NCI-H1105 treated with DMSO at 0.1 percent for 48 hours (cell line): ENCODE measurements around the gene SELENOM.
"Not testable (repeated sequence)": the region's sequence is repeated elsewhere in the genome, so short reads cannot be mapped to it uniquely, and the experiment has no call there.

Experiments used
- DNase-seq: peaks from one replicate; lab custom pipeline; 2025; lab: John Stamatoyannopoulos, UW

The SELENOM gene

GRCh38 chr22:31078389-31078788 lies 29.0 kb downstream of the SELENOM start:
- not testable (repeated sequence) for DNase-seq

GRCh38 chr22:31077681-31078080 lies 29.7 kb downstream of the SELENOM start:
- DNase-seq = no peak

GRCh38 chr22:31075961-31076360 lies 31.4 kb downstream of the SELENOM start:
- no peak for DNase-seq

GRCh38 chr22:31073545-31074145 lies 33.7 kb downstream of the SELENOM start:
- not testable (repeated sequence) for DNase-seq

- DNase-seq = not testable (repeated sequence)
Observed at GRCh38 chr22:31073125-31073524, 34.2 kb downstream of the SELENOM start.

- DNase-seq = not testable (repeated sequence)
Observed at GRCh38 chr22:31069691-31070314, 37.6 kb downstream of the SELENOM start.

- no peak for DNase-seq
Observed at GRCh38 chr22:31068970-31069369, 38.4 kb downstream of the SELENOM start.

GRCh38 chr22:31064369-31064768 lies 43.0 kb downstream of the SELENOM start:
- no peak for DNase-seq

GRCh38 chr22:31062566-31063230 lies 44.7 kb downstream of the SELENOM start:
- DNase-seq = no peak

GRCh38 chr22:31059663-31060062 lies 47.7 kb downstream of the SELENOM start:
- DNase-seq = not testable (repeated sequence)

- DNase-seq = no peak
Observed at GRCh38 chr22:31056986-31057599, 50.3 kb downstream of the SELENOM start.

- no peak for DNase-seq
Observed at GRCh38 chr22:31055635-31056159, 51.7 kb downstream of the SELENOM start.

- no peak for DNase-seq
Observed at GRCh38 chr22:31055117-31055634, 52.2 kb downstream of the SELENOM start.
